ENCODE measurements around the gene KCNJ12.

Gene KCNJ12

DNA sequence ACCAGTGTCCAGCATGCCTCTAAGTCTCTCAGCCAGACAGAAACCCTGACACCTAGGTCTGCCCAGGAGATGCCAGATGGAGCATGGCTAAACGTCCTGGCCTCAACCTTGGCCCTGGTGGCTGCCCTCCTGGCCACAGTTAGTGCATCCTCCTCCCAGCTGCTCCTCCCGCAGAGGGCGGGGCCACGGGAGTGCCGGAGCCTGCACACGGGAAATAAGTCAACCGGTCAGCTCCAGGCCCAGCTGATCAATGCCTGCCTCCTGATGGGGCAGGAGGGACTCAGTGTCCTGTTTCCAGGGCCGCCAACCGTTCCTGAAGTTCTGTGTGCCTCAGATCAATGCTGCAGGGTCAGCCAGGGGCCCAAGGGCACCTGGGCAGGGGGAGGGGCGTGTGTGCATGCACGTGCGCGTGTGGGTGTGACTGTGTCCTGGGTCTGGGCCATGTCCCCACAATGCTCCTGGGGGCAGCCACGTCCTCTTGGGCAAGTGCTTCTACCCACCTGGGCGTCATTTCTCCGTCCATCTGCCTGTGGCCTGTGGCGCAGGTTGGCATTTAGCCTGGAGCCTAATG lies 4.6 kb upstream of the KCNJ12 start:
- Histone ChIP-seq H3K4me3 (ENCODE audit: low read length) (no peak overlapping the region), H3K36me3 (ENCODE audit: insufficient read depth, low read length) (no peaks in the 10 kb centered on the region), H3K9me3 (ENCODE audit: insufficient read depth, low read depth, low read length) (no peaks in the 10 kb centered on the region), H3K4me1 (ENCODE audit: insufficient read depth, low read length) (peaks cover 10% of the 10 kb centered on the region), H3K27me3 (ENCODE audit: insufficient read depth, low read length) (peaks cover 34% of the 10 kb centered on the region), H3K27ac (ENCODE audit: low read depth, low read length) (no peak overlapping the region), H3K9ac (ENCODE audit: low read depth, low read length) (no peak overlapping the region)
- WGBS: 86% methylated on average over 17 of the region's 17 CpGs

DNA sequence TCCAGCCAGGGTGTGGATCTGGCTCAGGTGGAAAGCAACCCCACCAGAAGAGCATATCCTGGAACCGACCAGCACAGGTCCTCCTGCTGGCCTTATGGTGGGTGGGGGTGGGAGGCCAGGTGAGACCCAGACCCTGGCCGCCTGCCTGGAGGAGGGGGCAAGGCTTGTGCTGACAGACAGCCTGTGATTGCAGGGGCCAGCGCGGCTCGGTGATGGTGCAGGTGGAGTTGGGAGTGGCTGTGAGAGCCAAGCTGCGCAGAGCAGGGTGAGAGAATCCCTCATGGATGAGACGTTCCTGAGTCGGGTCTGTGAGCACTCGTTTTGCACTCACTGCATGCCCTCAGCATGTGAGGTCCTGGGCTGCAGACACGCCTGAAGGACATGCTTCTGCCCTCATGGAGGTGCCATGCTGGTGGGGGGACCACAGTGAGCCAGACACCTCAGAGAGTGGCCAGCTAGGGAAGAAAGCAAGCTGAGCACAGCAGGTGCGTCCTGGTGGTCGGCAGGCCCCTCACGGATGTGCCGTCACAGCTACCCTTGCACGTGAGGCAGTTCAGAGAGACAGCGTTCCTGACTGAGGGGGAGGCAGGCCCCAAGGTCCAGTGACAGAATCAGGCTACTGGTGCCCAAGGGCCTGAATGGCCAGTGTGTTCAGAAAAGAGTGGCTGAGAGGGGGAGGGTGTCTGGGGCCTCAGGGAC lies 3.8 kb upstream of the KCNJ12 start:
- Histone ChIP-seq H3K27me3 (ENCODE audit: insufficient read depth, low read length) (peaks cover 42% of the 10 kb centered on the region), H3K27ac (ENCODE audit: low read depth, low read length) (no peak overlapping the region), H3K9me3 (ENCODE audit: insufficient read depth, low read depth, low read length) (no peaks in the 10 kb centered on the region), H3K9ac (ENCODE audit: low read depth, low read length) (no peak overlapping the region), H3K36me3 (ENCODE audit: insufficient read depth, low read length) (no peaks in the 10 kb centered on the region), H3K4me3 (ENCODE audit: low read length) (no peak overlapping the region), H3K4me1 (ENCODE audit: insufficient read depth, low read length) (peaks cover 10% of the 10 kb centered on the region)
- 80% methylated on average over 16 of the region's 16 CpGs for WGBS

DNA sequence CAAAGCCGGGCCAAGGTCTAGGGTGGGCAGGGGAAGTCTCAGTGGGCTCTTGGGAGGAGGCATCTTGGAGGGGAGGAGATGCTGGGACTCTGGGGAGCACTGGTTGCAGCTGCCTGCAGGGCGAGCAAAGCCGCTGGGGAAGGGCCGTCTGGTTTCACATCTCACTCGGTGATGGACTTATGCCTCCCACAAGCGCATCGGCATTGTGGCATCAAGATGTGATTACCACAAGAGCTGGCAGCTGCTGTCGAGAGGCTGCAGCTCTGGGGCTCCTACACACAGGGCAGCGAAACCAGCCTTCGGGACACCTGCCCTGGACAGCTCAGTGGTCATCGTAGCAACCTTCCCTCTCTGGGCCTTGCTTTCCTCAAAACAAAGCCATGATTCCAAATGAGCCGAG lies 3.1 kb upstream of the KCNJ12 start:
- H3K9me3 ChIP-seq (ENCODE audit: insufficient read depth, low read depth, low read length): no peaks in the 10 kb centered on the region
- WGBS: 72% methylated on average over 12 of the region's 12 CpGs
- H3K27me3 ChIP-seq (ENCODE audit: insufficient read depth, low read length): peaks cover 48% of the 10 kb centered on the region
- no peak overlapping the region for H3K9ac ChIP-seq (ENCODE audit: low read depth, low read length)
- no peak overlapping the region for H3K4me3 ChIP-seq (ENCODE audit: low read length)
- no peaks in the 10 kb centered on the region for H3K36me3 ChIP-seq (ENCODE audit: insufficient read depth, low read length)
- peaks cover 10% of the 10 kb centered on the region for H3K4me1 ChIP-seq (ENCODE audit: insufficient read depth, low read length)
- H3K27ac ChIP-seq (ENCODE audit: low read depth, low read length): no peak overlapping the region

DNA sequence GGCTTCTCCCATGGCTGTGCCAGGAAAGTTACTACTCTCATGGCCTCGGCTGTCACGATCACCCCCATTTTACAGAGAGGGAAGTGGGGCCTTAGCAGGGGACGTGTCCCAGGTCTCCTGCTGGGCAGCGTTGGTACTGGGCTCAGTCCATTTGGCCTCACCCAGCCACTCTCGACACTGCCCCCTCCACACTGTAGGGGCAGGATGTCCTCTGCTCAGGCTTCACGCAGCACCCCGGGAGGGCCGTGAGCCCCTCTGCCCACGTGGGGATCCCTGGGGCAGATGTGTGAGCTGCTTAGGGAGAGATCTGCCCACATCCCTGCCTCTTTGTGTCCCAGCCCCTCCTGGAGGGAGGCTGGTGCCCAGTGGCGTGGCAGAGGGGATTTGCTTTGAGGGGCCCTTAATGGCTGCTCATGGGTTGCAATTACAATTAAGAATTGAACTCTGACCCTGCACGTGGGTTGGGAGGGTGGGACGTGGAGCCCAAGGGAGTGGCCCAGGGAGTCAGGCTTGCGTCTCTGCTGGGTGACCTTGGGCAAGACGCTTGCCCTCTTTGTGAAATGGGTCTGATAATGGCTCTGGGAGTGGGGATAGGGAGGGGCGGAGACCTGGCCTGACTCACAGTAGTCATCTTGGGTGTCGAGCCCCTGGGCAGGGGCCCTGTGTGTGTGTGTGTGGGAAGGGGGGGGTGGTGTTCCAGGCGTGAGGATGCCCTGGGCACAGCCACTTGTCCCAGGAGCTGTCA lies 2.3 kb upstream of the KCNJ12 start:
- Histone ChIP-seq H3K27ac (ENCODE audit: low read depth, low read length) (no peak overlapping the region), H3K9ac (ENCODE audit: low read depth, low read length) (no peak overlapping the region), H3K4me1 (ENCODE audit: insufficient read depth, low read length) (peaks cover 10% of the 10 kb centered on the region), H3K27me3 (ENCODE audit: insufficient read depth, low read length) (peaks cover 57% of the 10 kb centered on the region), H3K9me3 (ENCODE audit: insufficient read depth, low read depth, low read length) (no peaks in the 10 kb centered on the region), H3K4me3 (ENCODE audit: low read length) (no peak overlapping the region), H3K36me3 (ENCODE audit: insufficient read depth, low read length) (no peaks in the 10 kb centered on the region)
- WGBS: 79% methylated on average over 17 of the region's 17 CpGs

DNA sequence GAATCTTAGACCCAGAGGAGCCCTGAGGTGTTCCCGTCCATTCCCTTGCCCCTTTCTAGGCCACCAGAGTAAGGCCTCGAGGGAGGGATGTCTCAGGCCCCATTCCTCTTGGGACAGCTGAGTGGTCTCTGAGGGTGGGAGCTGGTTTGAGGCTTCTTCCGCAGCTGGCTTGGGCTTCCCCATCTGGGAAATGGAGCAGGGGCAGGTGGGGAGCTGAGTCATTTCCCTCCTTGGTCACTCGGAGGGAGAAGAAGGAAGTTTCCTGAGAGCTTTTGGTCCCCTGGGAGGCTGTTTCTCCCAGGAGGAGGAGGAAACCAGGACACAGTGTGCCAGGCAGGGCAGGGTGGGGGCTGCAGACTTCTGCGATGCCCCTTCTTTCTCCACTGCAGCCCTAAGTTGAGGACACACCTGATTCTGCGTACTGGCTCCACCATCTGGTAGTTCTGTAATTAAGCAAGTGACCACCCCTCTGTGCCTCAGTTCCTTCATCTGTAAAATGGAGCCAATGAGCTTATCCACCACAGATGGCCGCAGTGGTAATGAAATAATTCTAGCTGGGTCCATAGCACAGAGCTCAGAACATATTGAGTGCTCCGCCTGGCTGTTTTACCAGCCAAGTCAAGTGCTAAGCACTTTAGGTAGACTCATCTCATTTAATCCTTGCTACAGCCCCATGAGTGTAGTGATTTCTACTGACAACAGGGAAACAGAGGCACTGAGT lies 1.6 kb upstream of the KCNJ12 start:
- Histone ChIP-seq H3K27me3 (ENCODE audit: insufficient read depth, low read length) (peaks cover 60% of the 10 kb centered on the region), H3K36me3 (ENCODE audit: insufficient read depth, low read length) (no peaks in the 10 kb centered on the region), H3K4me3 (ENCODE audit: low read length) (no peak overlapping the region), H3K27ac (ENCODE audit: low read depth, low read length) (no peak overlapping the region), H3K9ac (ENCODE audit: low read depth, low read length) (no peak overlapping the region), H3K4me1 (ENCODE audit: insufficient read depth, low read length) (peaks cover 10% of the 10 kb centered on the region), H3K9me3 (ENCODE audit: insufficient read depth, low read depth, low read length) (no peaks in the 10 kb centered on the region)
- WGBS: 83% methylated on average over 8 of the region's 8 CpGs

DNA sequence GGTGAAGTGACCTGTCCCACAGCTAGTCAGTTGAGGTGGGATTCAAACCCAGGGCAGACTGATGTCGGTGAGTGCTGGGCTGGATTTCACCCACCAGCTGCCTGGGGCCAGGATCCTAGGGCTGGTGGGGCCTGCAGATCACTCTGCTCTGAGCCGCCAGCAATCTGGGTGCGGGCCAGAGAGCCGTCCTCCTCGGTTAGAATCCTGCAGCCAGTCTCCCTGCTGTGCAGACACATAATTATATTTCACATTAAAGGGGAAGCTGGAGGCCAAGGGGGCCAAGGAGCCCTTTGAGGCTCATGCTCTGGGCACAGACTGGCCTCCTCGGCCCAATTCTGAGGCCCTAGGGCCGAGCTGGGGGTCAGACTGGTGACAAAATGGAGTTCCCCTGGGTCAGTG lies 996 bp upstream of the KCNJ12 start:
- H3K27ac ChIP-seq (ENCODE audit: low read depth, low read length): no peak overlapping the region
- 71% methylated on average over 7 of the region's 7 CpGs for WGBS
- no peaks in the 10 kb centered on the region for H3K36me3 ChIP-seq (ENCODE audit: insufficient read depth, low read length)
- peaks cover 8% of the 10 kb centered on the region for H3K4me1 ChIP-seq (ENCODE audit: insufficient read depth, low read length)
- H3K9me3 ChIP-seq (ENCODE audit: insufficient read depth, low read depth, low read length): no peaks in the 10 kb centered on the region
- H3K27me3 ChIP-seq (ENCODE audit: insufficient read depth, low read length): peaks cover 60% of the 10 kb centered on the region
- H3K9ac ChIP-seq (ENCODE audit: low read depth, low read length): no peak overlapping the region
- H3K4me3 ChIP-seq (ENCODE audit: low read length): no peak overlapping the region

DNA sequence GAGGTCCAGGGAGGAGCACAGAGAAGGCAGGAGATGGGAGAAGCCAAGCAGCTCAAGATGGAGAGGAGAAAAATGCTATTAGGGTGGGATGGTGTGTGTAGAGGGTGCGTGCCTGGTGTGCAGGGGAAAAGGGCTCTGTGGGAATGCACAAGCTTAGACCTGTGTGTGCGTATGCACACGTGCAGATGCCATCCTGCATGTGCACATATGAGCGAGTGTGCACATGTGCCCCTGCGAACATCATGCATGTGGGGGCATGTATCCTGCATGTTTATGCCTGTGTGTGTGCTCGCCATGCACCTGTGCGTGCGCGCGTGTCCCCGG lies 438 bp upstream of the KCNJ12 start:
- Histone ChIP-seq H3K4me3 (ENCODE audit: low read length) (peak overlapping the region; percentile 64), H3K9me3 (ENCODE audit: insufficient read depth, low read depth, low read length) (no peaks in the 10 kb centered on the region), H3K9ac (ENCODE audit: low read depth, low read length) (no peak overlapping the region), H3K27ac (ENCODE audit: low read depth, low read length) (no peak overlapping the region), H3K4me1 (ENCODE audit: insufficient read depth, low read length) (peaks cover 3% of the 10 kb centered on the region; the same call in 1 of the 2 replicates), H3K27me3 (ENCODE audit: insufficient read depth, low read length) (peaks cover 60% of the 10 kb centered on the region), H3K36me3 (ENCODE audit: insufficient read depth, low read length) (no peaks in the 10 kb centered on the region)
- 73% methylated on average over 11 of the region's 11 CpGs for WGBS

DNA sequence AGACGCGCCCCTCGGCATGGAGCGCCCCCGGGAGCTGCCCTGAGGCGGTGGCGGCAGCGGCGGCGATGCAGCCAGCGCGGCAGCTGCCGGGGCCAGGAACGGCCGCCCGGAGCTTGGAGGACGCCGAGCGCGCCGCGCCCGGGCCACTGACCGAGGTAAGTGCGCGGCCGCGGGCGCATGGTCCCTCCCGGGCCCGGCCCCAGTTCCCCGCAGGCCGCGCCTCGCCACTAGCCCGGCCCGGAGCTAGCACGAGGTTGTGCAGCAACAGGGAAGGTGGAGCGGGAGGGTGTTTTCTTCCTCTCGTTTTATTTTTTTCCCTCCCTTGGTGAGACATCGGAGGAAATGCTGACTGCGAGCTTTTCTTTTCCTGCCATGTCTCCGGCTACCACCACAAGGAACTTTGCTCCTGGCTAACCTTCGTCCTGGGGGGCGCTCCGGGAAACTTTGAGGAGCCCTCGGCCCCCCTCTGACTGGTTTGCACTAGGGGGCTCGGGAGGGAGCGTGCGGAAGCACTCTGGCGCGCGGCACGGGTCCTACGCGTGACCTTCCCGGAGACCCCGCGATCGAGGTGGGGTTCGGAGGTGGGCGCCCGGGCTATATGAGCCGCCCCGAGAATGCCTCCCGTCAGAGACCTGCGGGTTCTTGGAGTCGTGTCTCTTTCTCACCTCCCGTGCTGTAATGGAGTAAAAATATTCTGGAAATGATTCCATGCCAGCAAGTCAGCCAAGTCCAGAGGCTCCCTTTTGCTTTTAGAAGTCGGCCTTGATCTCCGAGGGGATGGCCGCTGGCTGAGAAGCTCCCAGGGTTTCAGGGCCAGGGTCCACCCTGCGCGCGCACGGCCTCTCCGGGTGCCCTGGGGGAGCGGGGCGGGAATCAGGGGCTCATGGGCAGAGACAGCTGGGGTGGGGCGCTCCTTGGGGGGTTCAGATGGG lies 868 bp downstream of the KCNJ12 start:
- Histone ChIP-seq H3K4me1 (ENCODE audit: insufficient read depth, low read length) (no peaks in the 10 kb centered on the region), H3K27ac (ENCODE audit: low read depth, low read length) (no peak overlapping the region), H3K9me3 (ENCODE audit: insufficient read depth, low read depth, low read length) (no peaks in the 10 kb centered on the region), H3K36me3 (ENCODE audit: insufficient read depth, low read length) (no peaks in the 10 kb centered on the region), H3K4me3 (ENCODE audit: low read length) (peak overlapping the region; percentile 64), H3K9ac (ENCODE audit: low read depth, low read length) (peak overlapping the region; percentile 2; the same call in 1 of the 2 replicates), H3K27me3 (ENCODE audit: insufficient read depth, low read length) (peaks cover 60% of the 10 kb centered on the region)
- WGBS: under 1% methylated on average over 80 of the region's 80 CpGs

DNA sequence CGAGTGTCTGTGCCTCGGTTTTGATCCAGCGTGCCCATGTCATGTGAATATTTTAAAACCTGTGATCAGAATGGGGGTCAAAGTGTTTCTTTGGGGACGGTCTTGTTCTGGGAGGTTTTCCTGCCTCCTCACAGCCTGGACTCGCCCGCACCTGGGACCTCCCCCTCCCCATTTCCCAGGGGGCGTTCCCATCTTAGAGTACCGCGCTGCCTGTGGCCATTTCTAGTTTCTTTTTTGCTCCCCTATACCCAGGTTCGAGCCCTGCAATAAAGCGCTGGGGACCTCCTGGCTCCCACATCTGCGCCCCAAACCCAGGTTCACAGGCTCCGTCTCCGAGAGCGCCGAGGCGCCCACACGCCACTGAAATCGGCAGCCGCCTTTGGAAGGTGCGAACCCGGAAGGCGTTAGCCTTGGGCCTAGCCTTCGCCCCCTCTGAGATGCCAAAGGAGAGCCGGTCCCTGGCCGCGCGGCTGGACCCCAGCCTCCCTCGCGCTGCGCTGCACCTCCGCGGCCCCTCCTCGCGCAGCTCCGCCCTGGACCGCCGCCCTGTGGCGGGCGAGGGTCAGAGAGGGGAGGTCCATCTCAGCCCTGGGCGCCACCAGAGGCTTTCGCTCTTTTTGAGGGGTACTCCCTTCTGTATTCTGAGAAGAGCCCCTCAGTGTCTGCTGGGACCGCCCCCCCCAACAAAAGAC lies 1.7 kb downstream of the KCNJ12 start:
- Histone ChIP-seq H3K4me3 (ENCODE audit: low read length) (peak overlapping the region; percentile 64), H3K27ac (ENCODE audit: low read depth, low read length) (no peak overlapping the region), H3K4me1 (ENCODE audit: insufficient read depth, low read length) (no peaks in the 10 kb centered on the region), H3K9ac (ENCODE audit: low read depth, low read length) (no peak overlapping the region), H3K27me3 (ENCODE audit: insufficient read depth, low read length) (peaks cover 56% of the 10 kb centered on the region), H3K9me3 (ENCODE audit: insufficient read depth, low read depth, low read length) (no peaks in the 10 kb centered on the region), H3K36me3 (ENCODE audit: insufficient read depth, low read length) (no peaks in the 10 kb centered on the region)
- 2% methylated on average over 43 of the region's 43 CpGs for WGBS

DNA sequence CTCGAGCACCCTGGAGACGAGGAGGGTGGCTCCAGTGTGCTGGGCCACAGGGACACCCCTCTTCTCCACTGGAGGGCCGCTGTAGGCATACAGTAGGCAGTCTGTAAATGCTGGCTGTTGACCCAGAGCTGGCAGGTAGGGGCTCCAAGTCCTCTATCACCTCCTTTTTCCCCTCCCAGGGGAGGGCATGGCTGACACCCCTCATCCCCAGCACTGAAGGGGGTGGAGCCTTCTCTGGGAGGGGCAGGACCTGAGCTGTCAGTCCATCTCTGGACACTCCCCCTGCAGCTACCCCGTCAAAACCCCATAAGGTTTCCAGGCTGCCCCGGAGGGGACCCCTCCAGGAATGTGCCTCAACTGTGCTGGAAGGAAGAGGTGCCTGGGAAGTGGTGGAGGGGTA lies 2.4 kb downstream of the KCNJ12 start:
- 37% methylated on average over 5 of the region's 5 CpGs for WGBS
- no peaks in the 10 kb centered on the region for H3K9me3 ChIP-seq (ENCODE audit: insufficient read depth, low read depth, low read length)
- H3K4me3 ChIP-seq (ENCODE audit: low read length): peak overlapping the region; percentile 64
- no peak overlapping the region for H3K27ac ChIP-seq (ENCODE audit: low read depth, low read length)
- peaks cover 54% of the 10 kb centered on the region for H3K27me3 ChIP-seq (ENCODE audit: insufficient read depth, low read length)
- no peak overlapping the region for H3K9ac ChIP-seq (ENCODE audit: low read depth, low read length)
- H3K4me1 ChIP-seq (ENCODE audit: insufficient read depth, low read length): no peaks in the 10 kb centered on the region
- H3K36me3 ChIP-seq (ENCODE audit: insufficient read depth, low read length): no peaks in the 10 kb centered on the region

Measured in HUES64 (cell line).